HCT116 (cell line): ENCODE results near the gene DBP. TPM values are rescaled to one million over a fixed set of nuclear protein-coding genes. Genes with fewer than 3 reads are reported as not detected.

Source experiments
- ATAC-seq: fragments of 200-7000 bp; cut with Tn5 transposase; 2 replicates; pipeline ENCODE4 v1.9.1; 2020; ENCODE audit warnings: mild to moderate bottlenecking, moderate library complexity
- BruUV-seq: library from RNA; stranded (reverse); fragments of 400-500 nt; replicated peaks from 2 replicates; lab custom pipeline; 2021; lab: Mats Ljungman, UMichigan
- CTCF ChIA-PET: fragments of 300-600 bp; sonication (Branson Sonifier 250); formaldehyde crosslinking; loops from one replicate; lab custom pipeline; 2021; ENCODE audit warnings: antibody characterized with exemption; lab: Charles Lee
- POLR2A ChIA-PET: fragments of 300-600, 350-600 bp; sonication (Branson Sonifier 250); formaldehyde crosslinking; loops from one replicate; lab custom pipeline; 2021; ENCODE audit warnings: antibody characterized with exemption; lab: Charles Lee
- RAD21 ChIA-PET, 2 experiments: fragments of 300-600 bp; sonication (Branson Sonifier 250); formaldehyde crosslinking; loops; one replicate each; lab custom pipeline; 2023; ENCODE audit warnings: low total read pairs in 2 of 2; ENCODE audit not compliant: uncharacterized antibody in 2 of 2, unreplicated experiment in 2 of 2, low non-redundant PET in 1 of 2; lab: Charles Lee
- DNase-seq: peaks from one replicate; pipeline ENCODE4 v3.0.0-alpha.2; 2010; ENCODE audit warnings: low read depth, low spot score
- H2AFZ ChIP-seq: fragments of 200-600 bp; shearing (Covaris generic), sonication (generic); 2 replicates; pipeline ENCODE4 v1.6.1; 2017; ENCODE audit warnings: low read depth, mixed run types, mixed read lengths, antibody characterized with exemption, low read length; ENCODE audit not compliant: poor library complexity, severe bottlenecking
- H3K27ac ChIP-seq: 2 replicates; pipeline ENCODE4 v1.5.1; 2012; ENCODE audit warnings: low read depth, low read length
- H3K27me3 ChIP-seq: fragments of 200-600 bp; sonication (generic); 2 replicates; pipeline ENCODE4 v1.6.1; 2016; ENCODE audit warnings: mixed run types, low read length, mixed read lengths; ENCODE audit not compliant: insufficient read depth
- H3K36me3 ChIP-seq, 2 experiments: fragments of 200-500 bp in 1 of 2; fragments of 200-600 bp in 1 of 2; sonication (Bioruptor generic) in 1 of 2; sonication (generic) in 1 of 2; 2 replicates each; pipeline versions ENCODE4 v1.5.1 to v1.6.1; 2014 to 2016; ENCODE audit warnings: low read length in 2 of 2, inconsistent platforms in 1 of 2, mixed read lengths in 1 of 2, mixed run types in 1 of 2; ENCODE audit not compliant: insufficient read depth in 2 of 2, control insufficient read depth in 1 of 2
- H3K4me1 ChIP-seq, 2 experiments: fragments of 200-600 bp in 1 of 2; sonication (generic) in 1 of 2; 2 replicates each; pipeline versions ENCODE4 v1.5.1 to v1.6.1; 2012 to 2017; ENCODE audit warnings: low read length in 2 of 2, inconsistent platforms in 1 of 2, mild to moderate bottlenecking in 1 of 2, mixed read lengths in 1 of 2, mixed run types in 1 of 2, moderate library complexity in 1 of 2; ENCODE audit not compliant: insufficient read depth in 2 of 2, control insufficient read depth in 1 of 2
- H3K4me2 ChIP-seq: fragments of 200-600 bp; sonication (generic); 2 replicates; pipeline ENCODE4 v1.6.1; 2017; ENCODE audit warnings: mixed run types, low read length, mixed read lengths
- H3K4me3 ChIP-seq, 2 experiments: fragments of 200-600 bp in 1 of 2; sonication (generic) in 1 of 2; replicated peaks in 1 of 2; 2 replicates each; pipeline ENCODE4 v1.5.1; 2011 to 2016; ENCODE audit warnings: low read length in 2 of 2, control low read depth in 1 of 2, low read depth in 1 of 2, mild to moderate bottlenecking in 1 of 2, mixed read lengths in 1 of 2, mixed run types in 1 of 2
- H3K79me2 ChIP-seq: fragments of 200-600 bp; sonication (generic); 2 replicates; pipeline ENCODE4 v1.6.1; 2017; ENCODE audit warnings: mild to moderate bottlenecking, mixed run types, low read length, moderate library complexity, mixed read lengths; ENCODE audit not compliant: insufficient read depth
- H3K9ac ChIP-seq: fragments of 200-600 bp; sonication (generic); 2 replicates; pipeline ENCODE4 v1.6.1; 2016; ENCODE audit warnings: low read length, mixed read lengths
- H3K9me2 ChIP-seq: fragments of 200-600 bp; sonication (generic), shearing (Covaris generic); 2 replicates; pipeline ENCODE4 v1.6.1; 2017; ENCODE audit warnings: mixed run types, mild to moderate bottlenecking, moderate library complexity; ENCODE audit not compliant: insufficient read depth
- H3K9me3 ChIP-seq, 2 experiments: fragments of 200-500 bp in 1 of 2; fragments of 200-600 bp in 1 of 2; sonication (Bioruptor generic) in 1 of 2; sonication (generic) in 1 of 2; 2 replicates each; pipeline ENCODE4 v1.6.1; 2014 to 2017; ENCODE audit warnings: low read length in 2 of 2, mixed read lengths in 2 of 2, inconsistent platforms in 1 of 2, low read depth in 1 of 2, mild to moderate bottlenecking in 1 of 2, mixed run types in 1 of 2, moderate library complexity in 1 of 2; ENCODE audit not compliant: control insufficient read depth in 1 of 2, insufficient read depth in 1 of 2
- H4K20me1 ChIP-seq: fragments of 200-600 bp; sonication (generic), shearing (Covaris generic); 2 replicates; pipeline ENCODE4 v1.6.1; 2017; ENCODE audit warnings: mixed run types, mild to moderate bottlenecking, moderate library complexity; ENCODE audit not compliant: insufficient read depth
- ATF3 ChIP-seq: IDR thresholded peaks from 2 replicates; pipeline ENCODE4 v1.6.1; 2012
- CBX3 ChIP-seq: IDR thresholded peaks from 2 replicates; pipeline ENCODE4 v1.6.1; 2012; ENCODE audit warnings: low read depth
- CEBPB ChIP-seq: IDR thresholded peaks from 2 replicates; pipeline ENCODE4 v1.6.1; 2012; ENCODE audit warnings: low read depth
- CTCF ChIP-seq, 3 experiments: fragments of 200-600 bp in 1 of 3; sonication (generic) in 1 of 3; IDR thresholded peaks in 2 of 3; conservative IDR thresholded peaks in 1 of 3; 2 replicates each; pipeline ENCODE4 v1.5.1; 2012 to 2017; ENCODE audit warnings: low read depth in 2 of 3, low read length in 2 of 3, antibody characterized with exemption in 1 of 3, borderline replicate concordance in 1 of 3, control low read depth in 1 of 3, mild to moderate bottlenecking in 1 of 3, mixed read lengths in 1 of 3, mixed run types in 1 of 3, moderate library complexity in 1 of 3; ENCODE audit not compliant: insufficient read depth in 1 of 3
- EGR1 ChIP-seq: IDR thresholded peaks from 2 replicates; pipeline ENCODE4 v1.6.1; 2012; ENCODE audit warnings: low read depth
- ELF1 ChIP-seq: IDR thresholded peaks from 2 replicates; pipeline ENCODE4 v1.6.1; 2012; ENCODE audit warnings: low read depth, borderline replicate concordance
- EZH2 ChIP-seq: fragments of 200-600 bp; sonication (generic); IDR thresholded peaks from 2 replicates; pipeline ENCODE4 v1.6.1; 2017; ENCODE audit warnings: antibody characterized with exemption, mixed run types
- EZH2phosphoT487 ChIP-seq: fragments of 200-600 bp; IDR thresholded peaks from 2 replicates; pipeline ENCODE4 v1.6.1; 2018; ENCODE audit warnings: antibody characterized with exemption, borderline replicate concordance
- FOSL1 ChIP-seq: IDR thresholded peaks from 2 replicates; pipeline ENCODE4 v1.6.1; 2012; ENCODE audit warnings: low read depth
- JUND ChIP-seq: IDR thresholded peaks from 2 replicates; pipeline ENCODE4 v1.6.1; 2012
- POLR2A ChIP-seq: IDR thresholded peaks from 2 replicates; pipeline ENCODE4 v1.7.0; 2011; ENCODE audit warnings: borderline replicate concordance; ENCODE audit not compliant: insufficient read depth, insufficient read length; ENCODE audit errors: extremely low read depth
- POLR2AphosphoS5 ChIP-seq: IDR thresholded peaks from 2 replicates; pipeline ENCODE4 v1.6.1; 2011; ENCODE audit warnings: mild to moderate bottlenecking, low read depth, low read length, moderate library complexity
- REST ChIP-seq: IDR thresholded peaks from 2 replicates; pipeline ENCODE4 v1.6.1; 2012; ENCODE audit warnings: low read depth
- SIN3A ChIP-seq: IDR thresholded peaks from 2 replicates; pipeline ENCODE4 v1.6.1; 2012; ENCODE audit warnings: low read depth
- YY1 ChIP-seq: IDR thresholded peaks from 2 replicates; pipeline ENCODE4 v1.6.1; 2011; ENCODE audit warnings: low read length, low read depth, moderate library complexity, mild to moderate bottlenecking; ENCODE audit not compliant: insufficient replicate concordance; ENCODE audit errors: extremely low read depth
- ZBTB33 ChIP-seq: IDR thresholded peaks from 2 replicates; pipeline ENCODE4 v1.6.1; 2011; ENCODE audit warnings: mild to moderate bottlenecking, low read length, moderate library complexity; ENCODE audit not compliant: insufficient replicate concordance; ENCODE audit errors: extremely low read depth
- ZFX ChIP-seq: fragments of 450-650 bp; IDR thresholded peaks from 2 replicates; pipeline ENCODE4 v1.6.1; 2017
- ZNF274 ChIP-seq: fragments of 200-500 bp; sonication (Bioruptor generic); IDR thresholded peaks from 2 replicates; pipeline ENCODE4 v1.6.1; 2014; ENCODE audit warnings: mild to moderate bottlenecking, low read depth, low read length, inconsistent platforms
- intact Hi-C: fragments of 100-400 bp; cut with micrococcal nuclease; formaldehyde crosslinking; loops from 2 replicates; pipeline ENCODE4 v1.10.0; 2022
- total RNA-seq: library from RNA; stranded (reverse); gene quantifications from one replicate; pipeline ENCODE4 v1.2.1, GENCODE V29; 2021; ENCODE audit not compliant: unreplicated experiment

Gene DBP
- total RNA-seq, 1 experiment from 2014 or later: 45.9 TPM

- no peak for TF ChIP-seq YY1
- TF ChIP-seq, all 23 proteins: peak for 0
Measured at GRCh38 chr19:48595833-48596232, 41.3 kb downstream of the DBP start (continued).

GRCh38 chr19:48595171-48595570, 42.0 kb downstream of the DBP start:
- DNase-seq: no peak

More at GRCh38 chr19:48595171-48595570, 42.0 kb downstream of the DBP start:
- no TSS peak for BruUV-seq
- H3K27me3 ChIP-seq: no peaks in the 10 kb centered on the region
- TF ChIP-seq JUND: no peak
- TF ChIP-seq EZH2: no peak
- no peak for TF ChIP-seq CBX3
- TF ChIP-seq CTCF (IDR thresholded peaks at IDR 0.05 in 2 of 3, conservative IDR thresholded peaks at IDR 0.05 in 1 of 3; ENCODE audit: borderline replicate concordance in 1 of 3, insufficient read depth in 1 of 3, low read depth in 2 of 3, low read length in 2 of 3): no peak
- TF ChIP-seq ZFX: no peak
- no peak for TF ChIP-seq ATF3
- no peak for TF ChIP-seq EZH2phosphoT487
- TF ChIP-seq POLR2AphosphoS5: no peak
- no peak for TF ChIP-seq ZBTB33
- TF ChIP-seq CEBPB: no peak
- TF ChIP-seq ZNF274: no peak
- TF ChIP-seq SIN3A: no peak
- TF ChIP-seq REST: no peak
- TF ChIP-seq FOSL1: no peak
- TF ChIP-seq ELF1: no peak
- no peak for TF ChIP-seq POLR2A
- TF ChIP-seq EGR1: no peak
- RAD21 ChIA-PET: no interaction called here
- no peaks in the 10 kb centered on the region for H3K36me3 ChIP-seq
- H3K27ac ChIP-seq: no peak overlapping the region
- no peaks in the 10 kb centered on the region for H3K79me2 ChIP-seq
- no peak for ATAC-seq
- H3K9me3 ChIP-seq: no peaks in the 10 kb centered on the region
- no peaks in the 10 kb centered on the region for H3K9me2 ChIP-seq
- H2AFZ ChIP-seq: no peak overlapping the region
- POLR2A ChIA-PET: no interaction called here
- H3K4me3 ChIP-seq: no peak overlapping the region
- H3K4me1 ChIP-seq: peaks cover 0 to 8% of the 10 kb centered on the region in 2 experiments; a peak in 2 of 4 replicates
- H3K4me2 ChIP-seq: no peak overlapping the region
- H4K20me1 ChIP-seq: no peaks in the 10 kb centered on the region
- CTCF ChIA-PET: interaction anchor here (0.7 to 1.1 kb wide), 2 partner anchors 14 to 105 kb away, joined by 3 to 5 read pairs; no protein-coding TSS in a partner anchor
- intact Hi-C loops: no loop called here
- no peak overlapping the region for H3K9ac ChIP-seq
